ENCODE measurements around the gene CCDC158. TPM values are rescaled to one million over a fixed set of nuclear protein-coding genes. Genes with fewer than 3 reads are reported as not detected.
"Not testable (repeated sequence)": the region's sequence is repeated elsewhere in the genome, so short reads cannot be mapped to it uniquely, and the experiment has no call there.

CCDC158 gene
- total and polyA plus RNA-seq, 10 donors = 0.02 to 0.24 (median 0.18) TPM; not detected in 4

DNA sequence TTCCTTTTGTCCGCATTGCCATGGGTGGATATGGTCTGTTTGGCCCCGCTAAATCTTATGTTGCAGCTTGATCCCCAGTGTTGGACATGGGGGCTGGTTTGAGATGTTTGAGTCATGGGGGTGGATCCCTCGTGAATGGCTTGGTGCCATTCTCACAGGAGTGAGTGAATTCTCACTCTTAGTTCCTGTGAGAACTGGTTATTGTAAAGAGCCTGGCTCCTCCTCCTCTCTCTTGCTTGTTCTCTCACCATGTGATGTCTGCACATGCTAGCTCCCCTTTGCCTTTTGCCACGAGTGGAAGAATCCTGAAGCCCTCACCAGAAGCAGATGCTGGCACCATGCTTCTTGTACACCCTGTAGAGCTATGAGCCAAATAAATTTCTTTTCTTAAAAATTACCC, 137.0 kb downstream of the CCDC158 start:
- intact Hi-C loops (cut with DNase I; ENCODE audit: low total_unique reads) = no loop called here
- H3K36me3 ChIP-seq = no peaks in the 10 kb centered on the region
- no peak for DNase-seq
- no peaks in the 10 kb centered on the region for H3K4me1 ChIP-seq
- peaks cover 0 to 11% (median 7%) of the 10 kb centered on the region in 8 donors for H3K9me3 ChIP-seq
- no peaks in the 10 kb centered on the region for H3K27me3 ChIP-seq (replicated peaks in 1 of 7)
- H3K27ac ChIP-seq = no peak overlapping the region
- no peak for TF ChIP-seq POLR2A (IDR thresholded peaks at IDR 0.05)
- TF ChIP-seq, protein P1, sequence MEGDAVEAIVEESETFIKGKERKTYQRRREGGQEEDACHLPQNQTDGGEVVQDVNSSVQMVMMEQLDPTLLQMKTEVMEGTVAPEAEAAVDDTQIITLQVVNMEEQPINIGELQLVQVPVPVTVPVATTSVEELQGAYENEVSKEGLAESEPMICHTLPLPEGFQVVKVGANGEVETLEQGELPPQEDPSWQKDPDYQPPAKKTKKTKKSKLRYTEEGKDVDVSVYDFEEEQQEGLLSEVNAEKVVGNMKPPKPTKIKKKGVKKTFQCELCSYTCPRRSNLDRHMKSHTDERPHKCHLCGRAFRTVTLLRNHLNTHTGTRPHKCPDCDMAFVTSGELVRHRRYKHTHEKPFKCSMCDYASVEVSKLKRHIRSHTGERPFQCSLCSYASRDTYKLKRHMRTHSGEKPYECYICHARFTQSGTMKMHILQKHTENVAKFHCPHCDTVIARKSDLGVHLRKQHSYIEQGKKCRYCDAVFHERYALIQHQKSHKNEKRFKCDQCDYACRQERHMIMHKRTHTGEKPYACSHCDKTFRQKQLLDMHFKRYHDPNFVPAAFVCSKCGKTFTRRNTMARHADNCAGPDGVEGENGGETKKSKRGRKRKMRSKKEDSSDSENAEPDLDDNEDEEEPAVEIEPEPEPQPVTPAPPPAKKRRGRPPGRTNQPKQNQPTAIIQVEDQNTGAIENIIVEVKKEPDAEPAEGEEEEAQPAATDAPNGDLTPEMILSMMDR (IDR thresholded peaks at IDR 0.05 in 8 of 11, conservative IDR thresholded peaks at IDR 0.05 in 3 of 11) = no peak
- no peak for TF ChIP-seq POLR2AphosphoS5 (IDR thresholded peaks at IDR 0.05)
- no peak overlapping the region for H3K4me3 ChIP-seq
- WGBS, 5 donors = 71 to 84% (median 80%) methylated on average over 4 of the region's 4 CpGs

DNA sequence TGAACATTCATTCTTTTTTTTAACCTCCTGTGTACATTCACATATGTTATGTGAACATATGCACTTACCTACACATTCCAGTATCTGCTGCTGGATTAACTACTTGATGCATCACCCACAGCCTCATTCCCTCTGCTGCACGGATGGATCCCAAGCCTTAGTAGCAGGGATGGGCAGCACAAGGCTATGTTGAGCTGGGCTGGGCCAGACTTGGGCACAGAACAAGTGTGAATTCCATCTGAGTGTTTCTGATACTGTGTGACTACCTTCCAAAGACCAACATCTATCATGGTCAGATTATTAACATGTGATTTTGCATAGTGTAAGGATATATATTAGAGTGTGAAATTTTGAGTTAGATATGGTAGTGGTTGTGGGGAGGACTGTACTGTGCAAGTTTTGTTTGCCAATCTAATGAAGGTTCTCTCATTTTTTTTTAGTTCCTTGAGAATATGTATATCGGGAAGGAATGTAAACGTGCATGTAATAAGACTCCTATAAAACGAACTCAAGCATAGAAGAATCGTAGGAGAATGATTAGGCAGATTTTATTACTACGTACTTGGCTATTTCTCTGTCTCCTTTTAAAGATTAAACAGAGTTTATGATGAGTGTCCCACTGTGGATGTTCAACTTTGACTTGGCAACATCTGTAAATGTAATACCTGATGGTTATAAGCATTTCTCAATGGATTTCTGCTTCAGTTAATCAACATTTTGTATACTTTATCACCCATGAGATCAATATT, 137.8 kb downstream of the CCDC158 start:
- DNase-seq = no peak
- 89 to 96% (median 92%) methylated on average over 6 of the region's 6 CpGs for WGBS, 5 donors
- no peaks in the 10 kb centered on the region for H3K36me3 ChIP-seq
- H3K4me1 ChIP-seq = no peaks in the 10 kb centered on the region
- intact Hi-C loops (cut with DNase I; ENCODE audit: low total_unique reads) = no loop called here
- H3K4me3 ChIP-seq = no peak overlapping the region
- H3K27me3 ChIP-seq (replicated peaks in 1 of 7) = no peaks in the 10 kb centered on the region
- H3K9me3 ChIP-seq = peaks cover 0 to 11% (median 7%) of the 10 kb centered on the region in 8 donors
- no peak overlapping the region for H3K27ac ChIP-seq
- TF ChIP-seq POLR2AphosphoS5 (IDR thresholded peaks at IDR 0.05) (no peak), POLR2A (IDR thresholded peaks at IDR 0.05) (no peak)
- TF ChIP-seq, protein P1 (IDR thresholded peaks at IDR 0.05 in 8 of 11, conservative IDR thresholded peaks at IDR 0.05 in 3 of 11) = no peak

- 62 to 87% (median 73%) methylated on average over 5 to 6 of the region's 6 CpGs for WGBS, 5 donors
- peaks cover 0 to 10% (median 7%) of the 10 kb centered on the region in 8 donors for H3K9me3 ChIP-seq
- H3K4me1 ChIP-seq; H3K27ac ChIP-seq; DNase-seq; H3K4me3 ChIP-seq; H3K27me3 ChIP-seq (replicated peaks in 1 of 7); intact Hi-C loops (cut with DNase I; ENCODE audit: low total_unique reads); H3K36me3 ChIP-seq: not testable (repeated sequence)
These were observed 139.3 kb downstream of the CCDC158 start for GRCh38 chr4:76281594-76281993.

- no peak overlapping the region for H3K27ac ChIP-seq
- no peak overlapping the region for H3K4me3 ChIP-seq
- H3K9me3 ChIP-seq = peaks cover 0 to 2% (median under 1%) of the 10 kb centered on the region in 8 donors
- H3K4me1 ChIP-seq = no peaks in the 10 kb centered on the region
- no peaks in the 10 kb centered on the region for H3K36me3 ChIP-seq
- H3K27me3 ChIP-seq (replicated peaks in 1 of 7) = no peaks in the 10 kb centered on the region
- intact Hi-C loops (cut with DNase I; ENCODE audit: low total_unique reads) = no loop called here
- no peak for DNase-seq
- no peak for TF ChIP-seq POLR2A (IDR thresholded peaks at IDR 0.05)
- no peak for TF ChIP-seq POLR2AphosphoS5 (IDR thresholded peaks at IDR 0.05)
- TF ChIP-seq, protein P1 (IDR thresholded peaks at IDR 0.05 in 8 of 11, conservative IDR thresholded peaks at IDR 0.05 in 3 of 11) = no peak
- WGBS, 5 donors = 77 to 88% (median 82%) methylated on average over 6 of the region's 6 CpGs
These were observed 140.2 kb downstream of the CCDC158 start for GRCh38 chr4:76280488-76281441.
